HFFc6 (cell line): Measurements from ENCODE around the gene TMEM158. TPM values are rescaled to one million over a fixed set of nuclear protein-coding genes. Genes with fewer than 3 reads are reported as not detected.

Source experiments
- DNase-seq: peaks from one replicate; pipeline ENCODE4 v3.0.0-alpha.2; 2018
- H3K27ac Mint-ChIP-seq: 2 replicates; pipeline ENCODE4 v1.8.0; 2020; ENCODE audit warnings: mild to moderate bottlenecking, mixed read lengths
- H3K27me3 Mint-ChIP-seq: 2 replicates; pipeline ENCODE4 v1.8.0; 2021; ENCODE audit warnings: mild to moderate bottlenecking, moderate library complexity, mixed read lengths; ENCODE audit not compliant: insufficient read depth
- H3K36me3 Mint-ChIP-seq: 2 replicates; pipeline ENCODE4 v1.8.0; 2021; ENCODE audit warnings: low read depth, mixed read lengths
- H3K4me1 Mint-ChIP-seq: 2 replicates; pipeline ENCODE4 v1.8.0; 2020; ENCODE audit warnings: low read depth, mixed read lengths
- H3K4me3 Mint-ChIP-seq: 2 replicates; pipeline ENCODE4 v1.8.0; 2020; ENCODE audit warnings: mild to moderate bottlenecking, moderate library complexity, mixed read lengths
- H3K9me3 Mint-ChIP-seq: 2 replicates; pipeline ENCODE4 v1.8.0; 2020; ENCODE audit warnings: mild to moderate bottlenecking, mixed read lengths
- CTCF ChIP-seq: fragments of 200-600 bp; sonication (generic); IDR thresholded peaks from 2 replicates; pipeline ENCODE4 v1.5.0; 2021; ENCODE audit warnings: antibody characterized with exemption, mild to moderate bottlenecking
- total RNA-seq, 6 experiments: library from RNA; stranded (reverse); fragmentation: NEBNext Ultra II Directional; extraction: Animal tissue kit (Norgen Biotek cat#: 25700); gene quantifications; 2 replicates in 1 of 6; 3 replicates in 5 of 6; pipeline ENCODE4 v1.2.3, GENCODE V29; 2021

TMEM158 gene
- total RNA-seq, 6 experiments from 2014 or later = 26.1 to 82.2 (median 29.4) TPM

GRCh38 chr3:45232521-45232920 lies 6.4 kb upstream of the TMEM158 start:
- Mint-ChIP-seq H3K36me3 (0 out of 2 replicates have a peak, but pooled peaks cover 5% of the 10 kb centered on the region), H3K27me3 (peaks cover 17% of the 10 kb centered on the region)
- DNase-seq = no peak

GRCh38 chr3:45227946-45228345 lies 1.9 kb upstream of the TMEM158 start:
- no peaks in the 10 kb centered on the region for H3K9me3 Mint-ChIP-seq
- peaks cover 35% of the 10 kb centered on the region for H3K4me1 Mint-ChIP-seq
- H3K36me3 Mint-ChIP-seq = no peaks in the 10 kb centered on the region
- H3K27me3 Mint-ChIP-seq = peaks cover 11% of the 10 kb centered on the region
- DNase-seq = no peak
- no peak for TF ChIP-seq CTCF
- H3K4me3 Mint-ChIP-seq = no peak overlapping the region
- H3K27ac Mint-ChIP-seq = no peak overlapping the region

More at GRCh38 chr3:45232521-45232920, 6.4 kb upstream of the TMEM158 start:
- Mint-ChIP-seq H3K27ac (no peak overlapping the region), H3K4me1 (peaks cover 11% of the 10 kb centered on the region; the same call in 1 of the 2 replicates), H3K4me3 (no peak overlapping the region), H3K9me3 (no peaks in the 10 kb centered on the region)
- no peak for TF ChIP-seq CTCF

- peaks cover 36% of the 10 kb centered on the region for H3K4me1 Mint-ChIP-seq
- H3K27ac Mint-ChIP-seq = no peak overlapping the region
- H3K27me3 Mint-ChIP-seq = peaks cover 11% of the 10 kb centered on the region
- no peak for DNase-seq
- H3K9me3 Mint-ChIP-seq = no peaks in the 10 kb centered on the region
- no peak for TF ChIP-seq CTCF
- H3K36me3 Mint-ChIP-seq = no peaks in the 10 kb centered on the region
- peak overlapping the region; percentile 72 for H3K4me3 Mint-ChIP-seq
These were observed 1.2 kb upstream of the TMEM158 start for GRCh38 chr3:45227071-45227820.

- Mint-ChIP-seq H3K9me3 (no peaks in the 10 kb centered on the region), H3K27me3 (peaks cover 6% of the 10 kb centered on the region), H3K4me3 (peak overlapping the region; percentile 98), H3K4me1 (peaks cover 39% of the 10 kb centered on the region), H3K27ac (no peak overlapping the region), H3K36me3 (peaks cover 5% of the 10 kb centered on the region)
- no peak for TF ChIP-seq CTCF
- DNase-seq = no peak
These were observed 452 bp downstream of the TMEM158 start for GRCh38 chr3:45225465-45226205.

- Mint-ChIP-seq H3K4me3 (peak overlapping the region; percentile 98), H3K27me3 (peaks cover 6% of the 10 kb centered on the region), H3K27ac (peak overlapping the region; percentile 89), H3K4me1 (peaks cover 44% of the 10 kb centered on the region), H3K36me3 (peaks cover 5% of the 10 kb centered on the region), H3K9me3 (no peaks in the 10 kb centered on the region)
- peak; percentile 75 for TF ChIP-seq CTCF
- peak; percentile 76 for DNase-seq
These were observed 1.1 kb downstream of the TMEM158 start for GRCh38 chr3:45224824-45225464.
